H9 (cell line): ENCODE data around the gene TAS2R13. TPM values are rescaled to one million over a fixed set of nuclear protein-coding genes. Genes with fewer than 3 reads are reported as not detected.

Experiments used
- DNase-seq: peaks from one replicate; pipeline ENCODE4 v3.0.0-alpha.2; 2017
- H2AFZ ChIP-seq: one replicate; pipeline ENCODE4 v1.6.1; 2013; ENCODE audit warnings: mild to moderate bottlenecking, low read length, control low read depth, moderate library complexity
- H2AK5ac ChIP-seq: 2 replicates; pipeline ENCODE4 v1.6.1; 2013; ENCODE audit warnings: low read length, control low read depth, mixed read lengths; ENCODE audit not compliant: insufficient read length
- H2BK120ac ChIP-seq: one replicate; pipeline ENCODE4 v1.6.1; 2013; ENCODE audit warnings: low read depth, mild to moderate bottlenecking, low read length, control low read depth, inconsistent platforms; ENCODE audit not compliant: poor library complexity, severe bottlenecking
- H2BK12ac ChIP-seq: 2 replicates; pipeline ENCODE4 v1.6.1; 2013; ENCODE audit warnings: low read length, control low read depth, mixed read lengths, low read depth; ENCODE audit not compliant: insufficient read length
- H2BK15ac ChIP-seq: 2 replicates; pipeline ENCODE4 v1.6.1; 2013; ENCODE audit warnings: low read depth, low read length, control low read depth
- H2BK20ac ChIP-seq: one replicate; pipeline ENCODE4 v1.6.1; 2013; ENCODE audit warnings: low read depth, mild to moderate bottlenecking, low read length, control low read depth, inconsistent platforms; ENCODE audit not compliant: poor library complexity, severe bottlenecking
- H2BK5ac ChIP-seq: 2 replicates; pipeline ENCODE4 v1.6.1; 2013; ENCODE audit warnings: low read length, control low read depth, mixed read lengths; ENCODE audit not compliant: insufficient read length
- H3K14ac ChIP-seq: 2 replicates; pipeline ENCODE4 v1.6.1; 2013; ENCODE audit warnings: low read length, control low read depth; ENCODE audit not compliant: insufficient read depth
- H3K18ac ChIP-seq: 2 replicates; pipeline ENCODE4 v1.6.1; 2013; ENCODE audit warnings: low read depth, mild to moderate bottlenecking, mixed read lengths, low read length, control low read depth; ENCODE audit not compliant: insufficient read length
- H3K23ac ChIP-seq: 2 replicates; pipeline ENCODE4 v1.6.1; 2013; ENCODE audit warnings: low read length, control low read depth, mixed read lengths, low read depth; ENCODE audit not compliant: insufficient read length
- H3K23me2 ChIP-seq: 2 replicates; pipeline ENCODE4 v1.6.1; 2013; ENCODE audit warnings: low read depth, mild to moderate bottlenecking, mixed read lengths, low read length, control low read depth; ENCODE audit not compliant: insufficient read length, poor library complexity, severe bottlenecking
- H3K27ac ChIP-seq: 2 replicates; pipeline ENCODE4 v1.5.1; 2013; ENCODE audit warnings: low read length, control low read depth, mixed read lengths, low read depth; ENCODE audit not compliant: insufficient read length
- H3K27me3 ChIP-seq: 2 replicates; pipeline ENCODE4 v1.6.1; 2013; ENCODE audit warnings: low read length, control low read depth, inconsistent platforms; ENCODE audit not compliant: insufficient read depth
- H3K4ac ChIP-seq: 2 replicates; pipeline ENCODE4 v1.6.1; 2013; ENCODE audit warnings: low read depth, mild to moderate bottlenecking, control low read depth, inconsistent platforms, low read length, moderate library complexity
- H3K4me1 ChIP-seq: 2 replicates; pipeline ENCODE4 v1.6.1; 2013; ENCODE audit warnings: low read length, control low read depth, inconsistent platforms; ENCODE audit not compliant: insufficient read depth
- H3K4me2 ChIP-seq: 2 replicates; pipeline ENCODE4 v1.6.1; 2013; ENCODE audit warnings: low read length, control low read depth, mixed read lengths; ENCODE audit not compliant: insufficient read length, insufficient read depth
- H3K56ac ChIP-seq: 2 replicates; pipeline ENCODE4 v1.6.1; 2013; ENCODE audit warnings: low read depth, mild to moderate bottlenecking, mixed read lengths, low read length, control low read depth; ENCODE audit not compliant: insufficient read length
- H3K79me1 ChIP-seq: 2 replicates; pipeline ENCODE4 v1.6.1; 2013; ENCODE audit warnings: low read depth, mild to moderate bottlenecking, moderate library complexity, low read length, control low read depth, inconsistent platforms; ENCODE audit not compliant: insufficient read depth, poor library complexity, severe bottlenecking
- H3K79me2 ChIP-seq: 2 replicates; pipeline ENCODE4 v1.6.1; 2013; ENCODE audit warnings: low read length, control low read depth, inconsistent platforms; ENCODE audit not compliant: insufficient read depth
- H3K9ac ChIP-seq: 2 replicates; pipeline ENCODE4 v1.6.1; 2013; ENCODE audit warnings: low read length, control low read depth, mixed read lengths; ENCODE audit not compliant: insufficient read length; ENCODE audit errors: extremely low read depth
- H3K9me3 ChIP-seq: one replicate; pipeline ENCODE4 v1.6.1; 2013; ENCODE audit warnings: low read depth, low read length, inconsistent platforms; ENCODE audit not compliant: control insufficient read depth
- H3T11ph ChIP-seq: one replicate; pipeline ENCODE4 v1.6.1; 2013; ENCODE audit warnings: mild to moderate bottlenecking, low read length, control low read depth, inconsistent platforms
- H4K20me1 ChIP-seq: one replicate; pipeline ENCODE4 v1.6.1; 2013; ENCODE audit not compliant: control insufficient read depth, insufficient read length, insufficient read depth
- H4K5ac ChIP-seq: 2 replicates; pipeline ENCODE4 v1.6.1; 2013; ENCODE audit warnings: low read depth, mild to moderate bottlenecking, mixed read lengths, low read length, control low read depth; ENCODE audit not compliant: insufficient read length
- H4K8ac ChIP-seq: replicated peaks from 2 replicates; pipeline ENCODE4 v1.6.1; 2013; ENCODE audit warnings: low read length, control low read depth, mixed read lengths, low read depth; ENCODE audit not compliant: insufficient read length
- H4K91ac ChIP-seq: 2 replicates; pipeline ENCODE4 v1.6.1; 2013; ENCODE audit warnings: low read depth, mild to moderate bottlenecking, moderate library complexity, mixed read lengths, low read length, control low read depth; ENCODE audit not compliant: insufficient read length
- H3K27ac Mint-ChIP-seq, 3 experiments: 2 replicates in 2 of 3; 3 replicates in 1 of 3; pipeline ENCODE4 v1.8.0; 2020 to 2021; ENCODE audit warnings: mixed read lengths in 3 of 3, mild to moderate bottlenecking in 1 of 3, moderate library complexity in 1 of 3
- H3K27me3 Mint-ChIP-seq: 2 replicates; pipeline ENCODE4 v1.8.0; 2021; ENCODE audit warnings: low read depth, mild to moderate bottlenecking, moderate library complexity, mixed read lengths
- H3K36me3 Mint-ChIP-seq, 3 experiments: 2 replicates in 2 of 3; 3 replicates in 1 of 3; pipeline ENCODE4 v1.8.0; 2020 to 2021; ENCODE audit warnings: low read depth in 3 of 3, mixed read lengths in 3 of 3; ENCODE audit not compliant: insufficient read depth in 1 of 3
- H3K4me1 Mint-ChIP-seq, 2 experiments: 2 replicates each; pipeline ENCODE4 v1.8.0; 2020; ENCODE audit warnings: mixed read lengths in 2 of 2
- H3K4me3 Mint-ChIP-seq, 2 experiments: 2 replicates in 1 of 2; 3 replicates in 1 of 2; pipeline ENCODE4 v1.8.0; 2020 to 2021; ENCODE audit warnings: mild to moderate bottlenecking in 2 of 2, mixed read lengths in 2 of 2, moderate library complexity in 1 of 2
- H3K9me3 Mint-ChIP-seq, 2 experiments: 2 replicates in 1 of 2; 3 replicates in 1 of 2; pipeline ENCODE4 v1.8.0; 2020; ENCODE audit warnings: mild to moderate bottlenecking in 2 of 2, mixed read lengths in 2 of 2, moderate library complexity in 1 of 2
- WGBS: extraction: QIAGEN DNeasy Blood & Tissue Kit; methylation state at CpG from one replicate; pipeline ENCODE4 v1.1.7; 2013; ENCODE audit warnings: missing lambda C conversion rate, low lambda C conversion rate, mixed read lengths; ENCODE audit not compliant: insufficient read length; ENCODE audit errors: extremely low coverage; 5-methylcytosine and 5-hydroxymethylcytosine counted together
- long read RNA-seq: library from polyadenylated mRNA; unstranded; transcript quantifications from one replicate; pipeline ENCODE4 v2.0.0, GENCODE V29; 2020
- total RNA-seq: library from RNA; stranded (reverse); gene quantifications from 2 replicates; pipeline ENCODE4 v1.2.1, GENCODE V29; 2021
- TF ChIP-seq, protein P1 (sequence below): fragments of 200-600 bp; sonication (generic); conservative IDR thresholded peaks from 3 replicates; pipeline ENCODE4 v1.8.0; 2021; ENCODE audit warnings: antibody characterized with exemption, mild to moderate bottlenecking

The TAS2R13 gene, protein sequence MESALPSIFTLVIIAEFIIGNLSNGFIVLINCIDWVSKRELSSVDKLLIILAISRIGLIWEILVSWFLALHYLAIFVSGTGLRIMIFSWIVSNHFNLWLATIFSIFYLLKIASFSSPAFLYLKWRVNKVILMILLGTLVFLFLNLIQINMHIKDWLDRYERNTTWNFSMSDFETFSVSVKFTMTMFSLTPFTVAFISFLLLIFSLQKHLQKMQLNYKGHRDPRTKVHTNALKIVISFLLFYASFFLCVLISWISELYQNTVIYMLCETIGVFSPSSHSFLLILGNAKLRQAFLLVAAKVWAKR
- total RNA-seq, result 0.50 and 0.75 TPM in 2 replicates
- long read RNA-seq, result 0 reads

DNA sequence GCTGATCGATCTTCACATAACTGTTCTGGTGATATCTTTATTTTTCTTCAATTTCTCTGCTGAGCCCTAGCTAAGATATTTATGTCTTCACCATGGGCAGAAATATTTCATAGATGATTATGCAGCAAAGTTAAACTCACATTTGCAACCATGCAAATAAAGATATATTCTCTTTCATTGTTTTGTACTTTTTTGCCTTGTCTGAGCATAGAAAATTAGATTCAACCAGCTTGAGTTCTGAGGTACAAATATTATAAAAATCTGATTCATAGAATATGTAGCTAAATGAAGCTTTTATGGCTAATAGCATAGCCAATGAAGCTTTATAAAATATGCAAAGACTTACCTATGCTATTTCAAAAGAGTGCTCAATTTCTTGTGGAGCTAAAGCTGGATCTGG lies at the start of gene TAS2R13:
TAS2R13 (minus strand) TSS at position 101 of the 400 bp plus-strand sequence. CDS start 264 bp downstream, outside the sequence.
- TF ChIP-seq, protein P1, sequence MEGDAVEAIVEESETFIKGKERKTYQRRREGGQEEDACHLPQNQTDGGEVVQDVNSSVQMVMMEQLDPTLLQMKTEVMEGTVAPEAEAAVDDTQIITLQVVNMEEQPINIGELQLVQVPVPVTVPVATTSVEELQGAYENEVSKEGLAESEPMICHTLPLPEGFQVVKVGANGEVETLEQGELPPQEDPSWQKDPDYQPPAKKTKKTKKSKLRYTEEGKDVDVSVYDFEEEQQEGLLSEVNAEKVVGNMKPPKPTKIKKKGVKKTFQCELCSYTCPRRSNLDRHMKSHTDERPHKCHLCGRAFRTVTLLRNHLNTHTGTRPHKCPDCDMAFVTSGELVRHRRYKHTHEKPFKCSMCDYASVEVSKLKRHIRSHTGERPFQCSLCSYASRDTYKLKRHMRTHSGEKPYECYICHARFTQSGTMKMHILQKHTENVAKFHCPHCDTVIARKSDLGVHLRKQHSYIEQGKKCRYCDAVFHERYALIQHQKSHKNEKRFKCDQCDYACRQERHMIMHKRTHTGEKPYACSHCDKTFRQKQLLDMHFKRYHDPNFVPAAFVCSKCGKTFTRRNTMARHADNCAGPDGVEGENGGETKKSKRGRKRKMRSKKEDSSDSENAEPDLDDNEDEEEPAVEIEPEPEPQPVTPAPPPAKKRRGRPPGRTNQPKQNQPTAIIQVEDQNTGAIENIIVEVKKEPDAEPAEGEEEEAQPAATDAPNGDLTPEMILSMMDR, result no peak
- Histone ChIP-seq H3K79me1 (no peaks in the 10 kb centered on the region), H3K23me2 (no peaks in the 10 kb centered on the region), H3K23ac (no peak within 1 kb of the TSS), H4K8ac (no peak within 1 kb of the TSS), H3K27ac (no peak within 1 kb of the TSS), H3K27me3 (no peaks in the 10 kb centered on the region), H2BK20ac (no peak within 1 kb of the TSS), H2BK12ac (no peak within 1 kb of the TSS), H3K14ac (no peak within 1 kb of the TSS), H3K79me2 (no peaks in the 10 kb centered on the region), H2BK120ac (no peak within 1 kb of the TSS), H4K5ac (no peak within 1 kb of the TSS), H3K4ac (no peak within 1 kb of the TSS), H3K4me2 (no peak within 1 kb of the TSS), H2BK15ac (no peak within 1 kb of the TSS), H3T11ph (no peak within 1 kb of the TSS), H3K56ac (no peak within 1 kb of the TSS), H4K20me1 (no peaks in the 10 kb centered on the region), H2BK5ac (no peak within 1 kb of the TSS), H3K9me3 (no peaks in the 10 kb centered on the region), H3K18ac (no peak within 1 kb of the TSS), H2AK5ac (no peak within 1 kb of the TSS), H3K4me1 (no peaks in the 10 kb centered on the region), H3K9ac (no peak within 1 kb of the TSS), H4K91ac (no peak within 1 kb of the TSS), H2AFZ (no peak within 1 kb of the TSS)
- Mint-ChIP-seq H3K27ac (no peak within 1 kb of the TSS), H3K36me3 (peaks cover 8 to 13% (median 9%) of the 10 kb centered on the region in 3 experiments), H3K27me3 (no peaks in the 10 kb centered on the region), H3K4me3 (no peak within 1 kb of the TSS), H3K4me1 (peaks cover 0 to 3% of the 10 kb centered on the region in 2 experiments; a peak in 2 of 4 replicates), H3K9me3 (peaks cover 8 to 9% of the 10 kb centered on the region in 2 experiments)
- WGBS, result no CpG with 5 or more reads among the region's 1 CpG
- no peak for DNase-seq
